Measurements from ENCODE around the gene QSOX2. TPM values are rescaled to one million over a fixed set of nuclear protein-coding genes. Genes with fewer than 3 reads are reported as not detected.

The QSOX2 gene
- total RNA-seq, 2 experiments from 2014 or later: 17.7 to 18.0 TPM

DNA sequence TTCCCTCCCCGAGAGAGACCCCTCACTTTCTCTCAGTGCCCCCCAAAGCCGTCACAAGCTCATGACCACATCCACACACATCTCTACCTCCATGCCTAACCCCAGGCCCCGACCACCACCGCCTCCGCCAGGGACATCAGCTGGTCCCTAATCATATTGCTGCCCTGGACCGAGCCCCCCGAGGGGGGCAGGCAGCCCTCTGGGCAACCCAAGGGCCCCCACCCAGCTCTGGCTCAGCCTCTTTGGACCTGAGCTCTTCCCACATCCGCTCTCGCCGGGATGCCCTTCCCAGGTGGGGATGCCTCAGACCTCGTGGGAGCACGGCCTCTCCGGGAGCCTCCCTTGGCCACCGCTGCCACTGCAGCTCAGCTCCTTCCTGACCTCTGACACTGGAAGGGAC, 59.2 kb downstream of the QSOX2 start:
- Mint-ChIP-seq H3K27ac (no peak overlapping the region), H3K4me3 (no peak overlapping the region), H3K27me3 (ENCODE audit: low read depth) (peaks cover 23% of the 10 kb centered on the region), H3K36me3 (ENCODE audit: low read depth) (no peaks in the 10 kb centered on the region), H3K9me3 (no peaks in the 10 kb centered on the region), H3K4me1 (ENCODE audit: low read depth) (no peaks in the 10 kb centered on the region)
- CTCF ChIA-PET: no interaction called here
- no peak for DNase-seq
- intact Hi-C loops (cut with micrococcal nuclease): no loop called here

GRCh38 chr9:136185596-136186366, 59.8 kb downstream of the QSOX2 start:
- H3K4me1 Mint-ChIP-seq (ENCODE audit: low read depth): no peaks in the 10 kb centered on the region
- H3K4me3 Mint-ChIP-seq: no peak overlapping the region
- H3K27me3 Mint-ChIP-seq (ENCODE audit: low read depth): peaks cover 17% of the 10 kb centered on the region
- H3K27ac Mint-ChIP-seq: no peak overlapping the region
- H3K9me3 Mint-ChIP-seq: no peaks in the 10 kb centered on the region
- intact Hi-C loops (cut with micrococcal nuclease): no loop called here
- no peaks in the 10 kb centered on the region for H3K36me3 Mint-ChIP-seq (ENCODE audit: low read depth)
- CTCF ChIA-PET: no interaction called here
- no peak for DNase-seq

DNA sequence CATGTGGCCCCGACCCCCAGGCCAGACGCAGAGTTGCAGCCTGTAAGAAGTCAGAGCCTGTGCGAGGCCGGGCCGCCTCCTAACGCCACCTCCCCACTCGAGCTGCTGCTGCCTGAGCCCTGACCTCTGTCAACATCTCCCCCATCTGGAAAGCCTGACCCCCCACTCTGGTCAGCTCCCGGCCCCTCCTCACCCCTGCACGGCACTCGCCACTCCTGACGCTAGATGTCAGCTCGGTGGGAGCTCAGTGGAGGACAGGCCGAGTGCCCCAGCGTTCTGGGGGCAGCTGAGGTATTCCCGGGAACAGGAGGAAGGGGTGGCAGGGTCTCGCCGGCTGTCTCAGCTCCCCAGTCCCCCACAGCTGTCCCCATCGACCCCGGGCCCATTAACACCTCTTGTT, 60.5 kb downstream of the QSOX2 start:
- peaks cover 10% of the 10 kb centered on the region for H3K27me3 Mint-ChIP-seq (ENCODE audit: low read depth)
- no peak overlapping the region for H3K27ac Mint-ChIP-seq
- no peaks in the 10 kb centered on the region for H3K9me3 Mint-ChIP-seq
- no peak for DNase-seq
- H3K4me3 Mint-ChIP-seq: no peak overlapping the region
- CTCF ChIA-PET: no interaction called here
- intact Hi-C loops (cut with micrococcal nuclease): no loop called here
- H3K4me1 Mint-ChIP-seq (ENCODE audit: low read depth): no peaks in the 10 kb centered on the region
- no peaks in the 10 kb centered on the region for H3K36me3 Mint-ChIP-seq (ENCODE audit: low read depth)

DNA sequence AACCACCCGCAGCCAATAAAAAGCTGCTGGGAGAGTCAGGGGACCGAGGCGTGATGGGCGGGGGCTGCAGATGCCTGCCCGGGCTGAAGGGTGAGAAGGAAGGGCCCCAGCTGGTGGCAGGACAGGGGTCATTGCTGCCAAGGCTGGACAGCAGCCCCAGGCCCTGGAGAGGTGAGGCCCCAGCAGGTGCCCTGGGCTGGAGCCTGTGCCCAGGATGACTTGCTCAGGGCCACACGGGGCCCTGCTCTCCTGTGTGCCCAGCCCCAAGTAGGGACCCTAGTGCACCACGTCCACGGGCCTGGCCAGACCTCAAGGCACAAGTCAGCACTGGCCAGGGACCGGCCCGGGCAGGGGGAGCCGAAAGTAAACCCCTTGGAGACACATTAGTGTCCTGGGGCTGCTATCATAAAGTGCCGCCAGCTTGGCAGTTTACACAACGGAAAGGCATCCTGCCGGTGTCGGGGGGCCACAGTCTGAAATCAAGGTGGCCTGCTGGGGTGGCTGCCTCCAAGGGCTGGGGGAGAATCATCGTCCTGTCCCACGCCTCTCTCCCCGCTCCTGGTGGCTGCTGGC, 62.7 kb downstream of the QSOX2 start:
- no peak for DNase-seq
- peaks cover 10% of the 10 kb centered on the region for H3K27me3 Mint-ChIP-seq (ENCODE audit: low read depth)
- H3K9me3 Mint-ChIP-seq: no peaks in the 10 kb centered on the region
- H3K36me3 Mint-ChIP-seq (ENCODE audit: low read depth): no peaks in the 10 kb centered on the region
- CTCF ChIA-PET: no interaction called here
- no peak overlapping the region for H3K4me3 Mint-ChIP-seq
- intact Hi-C loops (cut with micrococcal nuclease): no loop called here
- H3K4me1 Mint-ChIP-seq (ENCODE audit: low read depth): no peaks in the 10 kb centered on the region
- no peak overlapping the region for H3K27ac Mint-ChIP-seq

DNA sequence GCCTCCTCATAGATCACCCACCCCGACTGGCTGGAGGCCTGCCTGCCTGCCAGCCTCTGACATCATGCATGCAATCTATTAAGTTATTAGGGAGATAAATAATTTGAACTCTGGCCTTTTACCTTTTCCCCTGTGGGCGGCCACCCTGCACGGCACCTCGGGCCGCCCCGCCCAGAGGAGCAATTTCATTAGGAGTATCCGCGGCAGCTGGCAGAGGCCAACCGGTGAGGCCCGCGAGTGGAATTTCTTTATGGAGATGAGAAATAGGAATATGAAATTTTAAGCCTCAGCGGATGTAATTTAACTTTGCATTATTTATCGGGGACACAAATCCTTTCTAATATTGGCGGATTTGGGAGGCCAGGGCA, 63.2 kb downstream of the QSOX2 start:
- Mint-ChIP-seq H3K36me3 (ENCODE audit: low read depth) (no peaks in the 10 kb centered on the region), H3K4me1 (ENCODE audit: low read depth) (no peaks in the 10 kb centered on the region), H3K4me3 (no peak overlapping the region), H3K27me3 (ENCODE audit: low read depth) (peaks cover 10% of the 10 kb centered on the region), H3K27ac (no peak overlapping the region), H3K9me3 (no peaks in the 10 kb centered on the region)
- CTCF ChIA-PET: no interaction called here
- DNase-seq: no peak
- intact Hi-C loops (cut with micrococcal nuclease): no loop called here

DNA sequence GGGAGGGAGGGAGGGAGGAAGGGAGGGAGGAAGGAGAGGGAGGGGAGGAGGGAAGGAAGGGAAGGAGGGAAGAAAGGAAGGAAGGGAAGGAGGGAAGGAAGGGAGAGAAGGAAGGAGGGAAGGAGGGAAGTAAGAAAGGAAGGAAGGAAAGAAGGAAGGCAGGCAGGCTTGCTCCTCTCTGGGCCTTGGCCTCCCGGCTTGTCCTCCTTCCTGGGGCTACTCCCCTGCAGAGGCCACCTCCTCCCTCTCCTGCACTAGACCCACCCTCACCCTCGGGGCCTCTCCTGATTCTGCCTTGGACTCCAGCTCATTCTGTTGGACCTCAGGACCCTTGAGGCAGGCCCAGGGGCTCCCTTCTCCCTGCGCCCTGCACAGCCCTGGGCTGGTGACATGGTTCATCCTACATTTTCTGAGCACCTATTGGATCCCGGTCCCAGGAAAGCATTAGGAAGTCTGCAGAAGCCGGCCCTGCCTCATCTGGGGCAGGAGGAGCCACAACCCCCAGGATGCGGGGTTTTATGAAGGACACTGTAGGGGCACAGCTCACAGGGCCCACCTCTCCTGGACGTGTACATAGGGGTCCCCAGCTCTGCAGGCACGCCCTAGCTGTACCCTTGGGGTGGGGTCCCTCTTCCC, 63.7 kb downstream of the QSOX2 start:
- CTCF ChIA-PET: no interaction called here

DNA sequence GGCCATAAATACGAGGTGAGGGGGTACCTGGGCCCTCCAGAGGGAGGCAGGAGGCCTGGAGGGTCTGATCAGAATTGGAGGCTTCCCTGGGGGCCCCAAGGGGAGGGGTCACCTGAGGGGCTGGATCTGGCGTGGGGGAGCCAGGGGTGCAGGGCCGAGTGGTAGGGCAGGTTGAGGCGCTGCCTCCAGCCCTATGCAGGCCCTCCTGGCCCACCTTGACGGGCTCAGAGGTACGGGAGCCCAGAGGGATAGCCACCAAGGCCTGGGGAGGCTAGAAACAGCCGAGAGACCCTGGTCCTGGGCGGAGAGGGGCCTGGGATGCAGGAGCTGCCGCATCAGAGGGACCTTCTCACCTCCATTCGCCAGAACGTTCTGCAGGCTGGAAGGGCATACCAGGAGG, 65.0 kb downstream of the QSOX2 start:
- H3K27me3 Mint-ChIP-seq (ENCODE audit: low read depth): peaks cover 7% of the 10 kb centered on the region
- H3K4me1 Mint-ChIP-seq (ENCODE audit: low read depth): no peaks in the 10 kb centered on the region
- intact Hi-C loops (cut with micrococcal nuclease): no loop called here
- CTCF ChIA-PET: no interaction called here
- no peak overlapping the region for H3K4me3 Mint-ChIP-seq
- no peak overlapping the region for H3K27ac Mint-ChIP-seq
- H3K9me3 Mint-ChIP-seq: no peaks in the 10 kb centered on the region
- no peaks in the 10 kb centered on the region for H3K36me3 Mint-ChIP-seq (ENCODE audit: low read depth)
- no peak for DNase-seq

More for the DNA sequence above, 63.7 kb downstream of the QSOX2 start:
- H3K36me3 Mint-ChIP-seq (ENCODE audit: low read depth): no peaks in the 10 kb centered on the region
- DNase-seq: no peak
- H3K4me3 Mint-ChIP-seq: no peak overlapping the region
- H3K4me1 Mint-ChIP-seq (ENCODE audit: low read depth): no peaks in the 10 kb centered on the region
- peaks cover 7% of the 10 kb centered on the region for H3K27me3 Mint-ChIP-seq (ENCODE audit: low read depth)
- intact Hi-C loops (cut with micrococcal nuclease): no loop called here
- no peaks in the 10 kb centered on the region for H3K9me3 Mint-ChIP-seq
- no peak overlapping the region for H3K27ac Mint-ChIP-seq

DNA sequence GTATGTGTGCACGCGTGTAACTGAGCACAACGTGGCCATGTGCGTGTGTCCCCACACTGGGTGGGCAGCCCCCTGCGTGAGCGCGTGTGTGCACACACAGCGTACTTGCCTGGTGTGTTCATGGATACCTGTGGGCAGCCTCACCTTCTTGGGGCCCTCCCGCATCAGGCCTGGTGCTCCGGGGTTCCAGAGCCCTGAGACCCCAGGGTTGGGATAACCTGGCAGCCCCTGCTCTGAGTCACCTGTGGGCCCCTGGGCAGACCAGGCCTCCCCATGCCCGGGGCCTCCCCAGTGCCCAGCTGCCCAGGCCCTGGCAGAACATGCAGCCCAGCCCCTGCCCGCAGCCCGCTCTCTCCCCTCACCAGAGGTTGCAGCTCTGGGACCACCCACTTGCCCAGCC, 65.9 kb downstream of the QSOX2 start:
- H3K36me3 Mint-ChIP-seq (ENCODE audit: low read depth): no peaks in the 10 kb centered on the region
- H3K27me3 Mint-ChIP-seq (ENCODE audit: low read depth): peaks cover 2% of the 10 kb centered on the region
- no peak for DNase-seq
- no peaks in the 10 kb centered on the region for H3K4me1 Mint-ChIP-seq (ENCODE audit: low read depth)
- no peak overlapping the region for H3K27ac Mint-ChIP-seq
- H3K9me3 Mint-ChIP-seq: no peaks in the 10 kb centered on the region
- H3K4me3 Mint-ChIP-seq: no peak overlapping the region
- intact Hi-C loops (cut with micrococcal nuclease): no loop called here
- CTCF ChIA-PET: no interaction called here

DNA sequence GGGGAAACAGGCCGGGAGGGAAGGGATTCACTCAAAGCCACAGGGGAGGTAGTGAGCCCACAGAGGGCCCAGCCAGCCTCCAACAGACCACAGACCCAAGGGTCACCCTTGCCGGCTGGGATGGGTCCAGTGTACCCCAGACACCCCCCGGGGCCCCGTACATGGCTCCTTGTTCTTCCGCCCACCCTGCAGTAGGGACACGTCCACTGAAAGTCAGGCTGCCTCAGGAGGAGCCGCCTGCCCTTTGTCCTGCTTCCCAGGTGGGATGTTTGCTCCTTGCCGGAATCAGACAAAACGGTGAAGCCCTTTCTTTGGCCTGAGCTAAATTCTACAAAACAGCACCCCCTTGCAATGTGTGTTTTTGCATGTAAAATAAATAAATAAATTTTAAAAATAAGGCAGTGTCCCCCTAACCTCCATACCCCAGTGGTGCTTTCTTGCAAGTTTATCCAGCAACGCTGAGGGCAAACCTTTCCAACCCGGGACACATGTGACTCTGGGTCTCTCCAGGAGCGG, 66.5 kb downstream of the QSOX2 start:
- H3K9me3 Mint-ChIP-seq: no peaks in the 10 kb centered on the region
- H3K4me1 Mint-ChIP-seq (ENCODE audit: low read depth): no peaks in the 10 kb centered on the region
- CTCF ChIA-PET: no interaction called here
- no peak for DNase-seq
- no peak overlapping the region for H3K4me3 Mint-ChIP-seq
- H3K27ac Mint-ChIP-seq: no peak overlapping the region
- H3K36me3 Mint-ChIP-seq (ENCODE audit: low read depth): no peaks in the 10 kb centered on the region
- intact Hi-C loops (cut with micrococcal nuclease): no loop called here
- H3K27me3 Mint-ChIP-seq (ENCODE audit: low read depth): no peaks in the 10 kb centered on the region

DNA sequence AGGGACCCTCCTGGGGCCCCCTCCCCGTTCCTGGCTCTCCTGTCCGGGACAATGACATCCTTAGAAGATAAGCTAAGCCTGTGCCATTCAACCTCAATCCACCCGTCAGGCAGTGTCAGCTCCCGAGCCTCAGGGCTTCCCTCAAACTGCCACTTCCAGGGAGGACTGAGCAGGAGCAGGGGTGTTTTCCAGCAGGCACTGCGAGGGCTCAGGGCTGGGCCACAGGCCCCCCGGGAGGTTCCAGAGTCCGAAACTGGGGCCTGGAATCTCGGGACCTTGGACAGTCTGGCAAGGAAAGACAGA, 66.9 kb downstream of the QSOX2 start:
- H3K27ac Mint-ChIP-seq: no peak overlapping the region

DNA sequence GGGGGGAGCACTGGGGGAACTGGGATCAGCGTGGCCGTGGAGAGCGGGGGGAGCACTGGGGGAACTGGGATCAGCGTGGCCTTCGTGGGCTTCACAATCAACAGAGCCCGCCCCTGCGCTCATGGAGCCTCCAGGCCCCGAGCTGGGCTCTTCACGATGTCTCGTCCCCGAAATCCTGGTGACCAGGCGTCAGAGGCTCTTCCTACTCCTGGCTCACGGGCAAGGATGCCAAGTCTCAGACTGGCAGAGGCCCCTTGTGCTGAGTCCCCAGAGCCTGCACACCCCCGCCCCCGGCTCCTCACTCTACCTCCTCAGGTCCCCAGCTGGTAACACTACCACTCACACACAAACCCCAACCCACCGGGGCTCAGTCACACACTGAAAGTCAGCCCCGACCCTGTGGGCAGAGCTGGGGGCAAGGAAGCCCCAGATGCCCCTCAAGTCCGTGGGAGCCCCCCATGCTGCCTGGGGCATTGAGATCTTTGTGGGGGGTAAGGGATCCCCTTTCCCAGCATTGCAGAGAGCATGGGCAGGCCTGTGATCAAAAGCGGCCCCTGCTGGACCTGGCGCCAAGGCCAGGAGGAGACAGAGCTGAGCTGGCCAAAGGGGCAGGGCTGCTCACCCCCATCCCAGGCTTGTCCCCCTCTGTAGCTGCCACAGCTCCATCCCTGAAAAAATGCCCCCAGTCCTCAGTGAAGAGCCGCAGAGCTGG, 67.4 kb downstream of the QSOX2 start:
- Mint-ChIP-seq H3K27me3 (ENCODE audit: low read depth) (no peaks in the 10 kb centered on the region), H3K27ac (no peak overlapping the region), H3K9me3 (no peaks in the 10 kb centered on the region), H3K4me1 (ENCODE audit: low read depth) (no peaks in the 10 kb centered on the region), H3K4me3 (no peak overlapping the region), H3K36me3 (ENCODE audit: low read depth) (no peaks in the 10 kb centered on the region)
- intact Hi-C loops (cut with micrococcal nuclease): no loop called here
- DNase-seq: no peak
- CTCF ChIA-PET: no interaction called here

More for the DNA sequence above, 66.9 kb downstream of the QSOX2 start:
- Mint-ChIP-seq H3K36me3 (ENCODE audit: low read depth) (no peaks in the 10 kb centered on the region), H3K9me3 (no peaks in the 10 kb centered on the region), H3K4me3 (no peak overlapping the region), H3K27me3 (ENCODE audit: low read depth) (no peaks in the 10 kb centered on the region), H3K4me1 (ENCODE audit: low read depth) (no peaks in the 10 kb centered on the region)
- DNase-seq: no peak
- CTCF ChIA-PET: no interaction called here
- intact Hi-C loops (cut with micrococcal nuclease): no loop called here

DNA sequence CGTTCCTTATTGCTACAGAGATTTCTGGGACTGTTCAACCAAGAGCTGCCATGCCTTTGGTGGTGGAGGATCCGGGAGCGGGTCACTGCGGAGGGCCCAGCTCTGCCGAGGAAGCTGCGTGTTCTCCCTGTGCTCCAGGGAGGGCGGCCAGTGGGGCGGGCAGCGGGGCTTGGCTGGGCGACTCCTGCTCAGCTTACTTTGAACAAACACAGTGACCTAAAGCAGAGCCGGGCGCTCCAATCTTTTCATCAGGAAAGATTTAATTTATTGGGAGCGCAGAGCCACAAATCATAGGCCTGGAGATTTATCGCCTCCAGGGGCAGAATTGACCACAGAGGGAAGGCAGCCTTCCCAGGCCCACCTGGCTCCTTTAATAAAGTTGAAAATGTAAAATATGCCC, 68.4 kb downstream of the QSOX2 start:
- H3K9me3 Mint-ChIP-seq: no peaks in the 10 kb centered on the region
- no peak overlapping the region for H3K4me3 Mint-ChIP-seq
- DNase-seq: no peak
- CTCF ChIA-PET: no interaction called here
- H3K27me3 Mint-ChIP-seq (ENCODE audit: low read depth): no peaks in the 10 kb centered on the region
- no peak overlapping the region for H3K27ac Mint-ChIP-seq
- H3K36me3 Mint-ChIP-seq (ENCODE audit: low read depth): no peaks in the 10 kb centered on the region
- H3K4me1 Mint-ChIP-seq (ENCODE audit: low read depth): no peaks in the 10 kb centered on the region
- intact Hi-C loops (cut with micrococcal nuclease): no loop called here
